HUES6 (cell line): ENCODE results near the gene LKAAEAR1.

Experiments used
- H3K27ac ChIP-seq: 2 replicates; pipeline ENCODE4 v1.7.0; 2013; ENCODE audit warnings: low read depth, mild to moderate bottlenecking, low read length, inconsistent platforms
- H3K27me3 ChIP-seq: 2 replicates; pipeline ENCODE4 v1.6.1; 2013; ENCODE audit warnings: low read length; ENCODE audit not compliant: control insufficient read depth, insufficient read depth
- H3K36me3 ChIP-seq: 2 replicates; pipeline ENCODE4 v1.6.1; 2013; ENCODE audit warnings: low read length; ENCODE audit not compliant: control insufficient read depth, insufficient read depth
- H3K4me1 ChIP-seq: 2 replicates; pipeline ENCODE4 v1.6.1; 2013; ENCODE audit warnings: low read length; ENCODE audit not compliant: control insufficient read depth, insufficient read depth
- H3K4me3 ChIP-seq: 2 replicates; pipeline ENCODE4 v1.5.1; 2013; ENCODE audit warnings: low read depth, low read length
- H3K9ac ChIP-seq: one replicate; pipeline ENCODE4 v1.6.1; 2013; ENCODE audit warnings: mild to moderate bottlenecking, low read length
- H3K9me3 ChIP-seq: 2 replicates; pipeline ENCODE4 v1.6.1; 2013; ENCODE audit warnings: low read depth, low read length; ENCODE audit not compliant: control insufficient read depth, insufficient read depth

LKAAEAR1 gene

GRCh38 chr20:64069209-64069613, 15.0 kb downstream of the LKAAEAR1 start:
- no peak overlapping the region for H3K27ac ChIP-seq
- H3K4me1 ChIP-seq, result peaks cover 11% of the 10 kb centered on the region
- no peak overlapping the region for H3K9ac ChIP-seq
- H3K4me3 ChIP-seq, result no peak overlapping the region
- no peaks in the 10 kb centered on the region for H3K27me3 ChIP-seq
- H3K9me3 ChIP-seq, result no peaks in the 10 kb centered on the region
- H3K36me3 ChIP-seq, result peaks cover 14% of the 10 kb centered on the region

- H3K4me1 ChIP-seq, result peaks cover 17% of the 10 kb centered on the region
- H3K9ac ChIP-seq, result no peak overlapping the region
- peaks cover 9% of the 10 kb centered on the region for H3K36me3 ChIP-seq
Observed at GRCh38 chr20:64068386-64069208, 15.6 kb downstream of the LKAAEAR1 start.

GRCh38 chr20:64067733-64068307, 16.4 kb downstream of the LKAAEAR1 start:
- Histone ChIP-seq H3K4me1 (peaks cover 19% of the 10 kb centered on the region), H3K36me3 (peaks cover 8% of the 10 kb centered on the region), H3K9me3 (no peaks in the 10 kb centered on the region), H3K4me3 (no peak overlapping the region), H3K27me3 (no peaks in the 10 kb centered on the region), H3K27ac (no peak overlapping the region), H3K9ac (no peak overlapping the region)

More at GRCh38 chr20:64068386-64069208, 15.6 kb downstream of the LKAAEAR1 start:
- Histone ChIP-seq H3K27ac (no peak overlapping the region), H3K9me3 (no peaks in the 10 kb centered on the region), H3K27me3 (no peaks in the 10 kb centered on the region), H3K4me3 (no peak overlapping the region)

- Histone ChIP-seq H3K27me3 (no peaks in the 10 kb centered on the region), H3K9ac (no peak overlapping the region), H3K36me3 (peaks cover 2% of the 10 kb centered on the region), H3K4me3 (no peak overlapping the region), H3K27ac (no peak overlapping the region), H3K9me3 (no peaks in the 10 kb centered on the region), H3K4me1 (peaks cover 22% of the 10 kb centered on the region)
Observed at GRCh38 chr20:64067005-64067632, 17.1 kb downstream of the LKAAEAR1 start.

GRCh38 chr20:64065974-64066343, 18.2 kb downstream of the LKAAEAR1 start:
- peaks cover 24% of the 10 kb centered on the region for H3K4me1 ChIP-seq
- no peaks in the 10 kb centered on the region for H3K36me3 ChIP-seq
- H3K27ac ChIP-seq, result no peak overlapping the region
- H3K27me3 ChIP-seq, result no peaks in the 10 kb centered on the region
- no peaks in the 10 kb centered on the region for H3K9me3 ChIP-seq
- H3K9ac ChIP-seq, result no peak overlapping the region
- no peak overlapping the region for H3K4me3 ChIP-seq

GRCh38 chr20:64065062-64065973, 18.9 kb downstream of the LKAAEAR1 start:
- no peak overlapping the region for H3K4me3 ChIP-seq
- H3K27me3 ChIP-seq, result no peaks in the 10 kb centered on the region
- no peaks in the 10 kb centered on the region for H3K36me3 ChIP-seq
- H3K9ac ChIP-seq, result no peak overlapping the region
- H3K9me3 ChIP-seq, result no peaks in the 10 kb centered on the region
- H3K27ac ChIP-seq, result no peak overlapping the region
- peaks cover 24% of the 10 kb centered on the region for H3K4me1 ChIP-seq

- no peaks in the 10 kb centered on the region for H3K27me3 ChIP-seq
- peaks cover 24% of the 10 kb centered on the region for H3K4me1 ChIP-seq
- peak overlapping the region; percentile 4 for H3K9ac ChIP-seq
- no peak overlapping the region for H3K27ac ChIP-seq
- peak overlapping the region; percentile 92 for H3K4me3 ChIP-seq
- no peaks in the 10 kb centered on the region for H3K9me3 ChIP-seq
- no peaks in the 10 kb centered on the region for H3K36me3 ChIP-seq
Observed at GRCh38 chr20:64064145-64064698, 20.0 kb downstream of the LKAAEAR1 start.

- Histone ChIP-seq H3K36me3 (no peaks in the 10 kb centered on the region), H3K27ac (no peak overlapping the region; the same call in 1 of the 2 replicates), H3K27me3 (no peaks in the 10 kb centered on the region), H3K4me3 (peak overlapping the region; percentile 92), H3K4me1 (peaks cover 24% of the 10 kb centered on the region), H3K9ac (peak overlapping the region; percentile 66), H3K9me3 (no peaks in the 10 kb centered on the region)
Observed at GRCh38 chr20:64063389-64064144, 20.6 kb downstream of the LKAAEAR1 start.

- H3K27ac ChIP-seq, result peak within 1 kb of the TSS; percentile 72
Observed at GRCh38 chr20:64062596-64063388, 21.4 kb downstream of the LKAAEAR1 start, which contains the start of gene TCEA2. TSS of gene TCEA2 (plus strand) at chr20:64063198. CDS start at chr20:64063313, 115 bp downstream.

More at GRCh38 chr20:64062596-64063388, 21.4 kb downstream of the LKAAEAR1 start, which contains the start of gene TCEA2:
- Histone ChIP-seq H3K36me3 (no peaks in the 10 kb centered on the region), H3K4me3 (peak within 1 kb of the TSS; percentile 92), H3K4me1 (peaks cover 24% of the 10 kb centered on the region), H3K9ac (peak within 1 kb of the TSS; percentile 74), H3K9me3 (no peaks in the 10 kb centered on the region), H3K27me3 (no peaks in the 10 kb centered on the region)
